HG03439 (cell line): ENCODE measurements around the gene SLC38A3.

ENCODE experiments used
- ATAC-seq: cut with Tn5 transposase; IDR thresholded peaks from one replicate; pipeline ENCODE4 v1.9.1; 2021; ENCODE audit warnings: mild to moderate bottlenecking, moderate library complexity; ENCODE audit not compliant: unreplicated experiment

SLC38A3 gene

GRCh38 chr3:50190936-50191660, 14.0 kb upstream of the SLC38A3 start, which contains the start of gene GNAT1:
Gene GNAT1 (plus strand): TSS chr3:50191610. CDS start chr3:50191726, 116 bp downstream.
- no peak for ATAC-seq

GRCh38 chr3:50192124-50192523, 12.9 kb upstream of the SLC38A3 start:
- no peak for ATAC-seq

- no peak for ATAC-seq
Observed at GRCh38 chr3:50192689-50193141, 12.4 kb upstream of the SLC38A3 start.

GRCh38 chr3:50193286-50193685, 11.8 kb upstream of the SLC38A3 start:
- ATAC-seq, result no peak

GRCh38 chr3:50193746-50194127, 11.3 kb upstream of the SLC38A3 start:
- no peak for ATAC-seq

GRCh38 chr3:50194128-50194902, 10.8 kb upstream of the SLC38A3 start:
- ATAC-seq, result no peak

GRCh38 chr3:50194903-50195500, 10.1 kb upstream of the SLC38A3 start:
- ATAC-seq, result no peak

GRCh38 chr3:50195501-50196252, 9.4 kb upstream of the SLC38A3 start:
- no peak for ATAC-seq

GRCh38 chr3:50196253-50196801, 8.7 kb upstream of the SLC38A3 start:
- no peak for ATAC-seq

- no peak for ATAC-seq
Observed at GRCh38 chr3:50201573-50202315, 3.3 kb upstream of the SLC38A3 start.

- no peak for ATAC-seq
Observed at GRCh38 chr3:50202353-50203112, 2.5 kb upstream of the SLC38A3 start.

- no peak for ATAC-seq
Observed at GRCh38 chr3:50203113-50203808, 1.8 kb upstream of the SLC38A3 start.

GRCh38 chr3:50203809-50204803, 965 bp upstream of the SLC38A3 start:
- ATAC-seq, result no peak

- ATAC-seq, result no peak
Observed at GRCh38 chr3:50205413-50206276, 574 bp downstream of the SLC38A3 start.

- no peak for ATAC-seq
Observed at GRCh38 chr3:50207359-50208042, 2.4 kb downstream of the SLC38A3 start.
